ENCODE measurements around the gene CAPN15.
A peak's percentile ranks its signal among the peaks of the same experiment; 100 is the strongest.
"Not testable (repeated sequence)": the region's sequence is repeated elsewhere in the genome, so short reads cannot be mapped to it uniquely, and the experiment has no call there.

CAPN15 gene

DNA sequence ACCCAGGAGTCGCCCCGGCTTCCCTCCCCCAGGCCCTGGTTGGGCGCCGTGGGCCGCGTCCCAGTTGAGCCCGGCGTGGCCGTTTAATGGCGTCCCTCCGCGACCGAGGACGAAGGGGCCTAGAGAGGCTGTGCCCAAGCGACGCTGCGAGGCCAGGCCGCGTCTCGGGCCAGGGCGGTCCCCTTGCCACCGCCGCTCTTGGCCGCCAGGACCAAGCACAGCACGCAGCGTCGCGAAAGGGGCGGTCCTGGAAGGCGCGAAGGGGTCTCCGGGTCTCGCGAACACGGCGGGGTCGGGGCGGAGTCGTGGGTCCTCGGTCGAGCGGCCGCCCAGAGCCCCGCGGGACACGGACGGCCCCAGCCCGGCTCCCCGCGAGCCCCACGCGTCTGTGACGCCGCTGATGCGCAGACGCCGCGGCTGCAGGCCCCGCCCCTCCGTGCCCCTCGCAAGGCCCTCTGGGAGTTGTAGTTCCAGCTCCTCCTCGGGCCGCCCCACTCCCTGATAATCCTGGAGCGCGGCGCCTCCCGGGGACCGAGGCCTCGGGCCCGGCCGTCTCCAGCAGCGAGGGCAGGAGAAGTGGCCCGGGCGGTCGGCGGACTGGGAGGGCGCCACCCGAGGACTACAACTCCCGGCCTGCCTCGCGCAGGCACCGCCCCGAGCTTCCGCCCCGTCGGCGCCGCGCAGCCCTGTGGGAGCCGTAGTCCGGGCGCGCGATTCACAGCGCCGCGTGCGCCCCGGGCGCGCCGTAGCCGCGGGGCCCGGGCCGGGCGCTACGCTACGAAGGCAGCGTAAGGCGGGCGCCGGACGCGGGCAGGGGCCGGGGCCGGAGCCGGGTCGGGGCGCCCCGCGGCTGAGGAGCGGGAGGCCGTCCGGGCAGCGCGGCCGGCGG lies at the start of gene CAPN15:
Gene CAPN15 (plus strand): TSS at position 698 of the 889 bp plus-strand sequence. CDS start 19,127 bp downstream, outside the sequence.
- peak; percentile 86 for DNase-seq

DNA sequence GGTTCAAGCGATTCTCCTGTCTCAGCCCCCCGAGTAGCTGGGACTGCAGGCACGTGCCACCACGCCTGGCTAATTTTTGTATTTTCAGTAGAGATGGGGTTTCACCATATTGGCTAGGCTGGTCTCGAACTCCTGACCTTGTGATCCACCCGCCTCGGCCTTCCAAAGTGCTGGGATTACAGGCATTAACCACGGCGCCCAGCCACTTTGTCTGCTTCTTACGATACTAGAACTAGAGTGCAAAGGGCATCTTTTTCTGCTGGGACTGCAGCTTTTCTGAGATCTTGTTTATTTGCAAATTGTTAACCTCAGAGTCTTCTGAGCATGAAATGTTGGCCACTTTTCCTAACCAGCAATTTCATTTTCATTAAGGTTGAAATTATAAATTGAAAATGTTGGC lies 49.2 kb upstream of the CAPN15 start:
- DNase-seq, result not testable (repeated sequence)

- no peak for DNase-seq
Measured at GRCh38 chr16:482468-483185, 44.9 kb upstream of the CAPN15 start.

- no peak for DNase-seq
Measured at GRCh38 chr16:483341-484075, 44.0 kb upstream of the CAPN15 start.

GRCh38 chr16:489606-490005 lies 37.9 kb upstream of the CAPN15 start:
- no peak for DNase-seq

GRCh38 chr16:490768-491167 lies 36.7 kb upstream of the CAPN15 start:
- no peak for DNase-seq

GRCh38 chr16:491220-491919 lies 36.1 kb upstream of the CAPN15 start:
- DNase-seq, result no peak

GRCh38 chr16:492211-492875 lies 35.2 kb upstream of the CAPN15 start:
- DNase-seq, result no peak

DNA sequence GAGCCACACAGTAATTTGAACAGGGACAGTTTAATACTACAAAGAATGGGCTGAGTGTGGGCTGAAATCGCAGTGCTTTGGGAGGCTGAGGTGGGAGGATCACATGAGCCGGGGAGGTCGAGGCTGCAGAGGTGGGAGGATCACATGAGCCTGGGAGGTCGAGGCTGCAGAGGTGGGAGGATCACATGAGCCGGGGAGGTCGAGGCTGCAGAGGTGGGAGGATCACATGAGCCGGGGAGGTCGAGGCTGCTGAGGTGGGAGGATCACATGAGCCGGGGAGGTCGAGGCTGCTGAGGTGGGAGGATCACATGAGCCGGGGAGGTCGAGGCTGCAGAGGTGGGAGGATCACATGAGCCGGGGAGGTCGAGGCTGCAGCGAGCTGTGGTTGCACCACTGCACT lies 32.8 kb upstream of the CAPN15 start:
- DNase-seq, result not testable (repeated sequence)

- DNase-seq, result no peak
Measured at GRCh38 chr16:495127-495748, 32.3 kb upstream of the CAPN15 start.

GRCh38 chr16:496097-496886 lies 31.2 kb upstream of the CAPN15 start:
- DNase-seq, result no peak

GRCh38 chr16:497258-497657 lies 30.3 kb upstream of the CAPN15 start:
- no peak for DNase-seq

DNA sequence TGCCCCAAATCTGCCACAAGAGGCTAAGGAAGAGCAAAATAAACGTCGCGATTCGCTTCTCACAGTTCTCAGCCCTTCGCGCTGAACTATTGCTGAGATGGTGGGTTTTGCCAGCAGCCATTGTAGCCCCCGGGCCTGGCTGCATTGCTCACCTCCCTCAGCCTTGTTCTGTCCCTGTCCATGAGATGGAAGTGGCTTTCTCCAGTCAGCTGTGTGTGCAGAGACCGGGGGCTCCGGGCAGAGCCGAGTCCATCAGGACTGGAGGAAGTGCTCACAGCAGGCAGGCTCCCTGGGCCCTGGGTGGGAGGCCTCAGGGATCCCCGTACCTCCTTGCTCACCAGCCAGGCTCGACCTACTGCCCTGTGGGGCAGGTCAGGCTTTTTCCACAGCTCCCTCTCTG lies 27.6 kb upstream of the CAPN15 start:
- DNase-seq, result no peak

- no peak for DNase-seq
Measured at GRCh38 chr16:500709-501108, 26.8 kb upstream of the CAPN15 start.

GRCh38 chr16:502179-502943 lies 25.2 kb upstream of the CAPN15 start:
- DNase-seq, result no peak

- no peak for DNase-seq
Measured at GRCh38 chr16:503150-504071, 24.1 kb upstream of the CAPN15 start.

DNA sequence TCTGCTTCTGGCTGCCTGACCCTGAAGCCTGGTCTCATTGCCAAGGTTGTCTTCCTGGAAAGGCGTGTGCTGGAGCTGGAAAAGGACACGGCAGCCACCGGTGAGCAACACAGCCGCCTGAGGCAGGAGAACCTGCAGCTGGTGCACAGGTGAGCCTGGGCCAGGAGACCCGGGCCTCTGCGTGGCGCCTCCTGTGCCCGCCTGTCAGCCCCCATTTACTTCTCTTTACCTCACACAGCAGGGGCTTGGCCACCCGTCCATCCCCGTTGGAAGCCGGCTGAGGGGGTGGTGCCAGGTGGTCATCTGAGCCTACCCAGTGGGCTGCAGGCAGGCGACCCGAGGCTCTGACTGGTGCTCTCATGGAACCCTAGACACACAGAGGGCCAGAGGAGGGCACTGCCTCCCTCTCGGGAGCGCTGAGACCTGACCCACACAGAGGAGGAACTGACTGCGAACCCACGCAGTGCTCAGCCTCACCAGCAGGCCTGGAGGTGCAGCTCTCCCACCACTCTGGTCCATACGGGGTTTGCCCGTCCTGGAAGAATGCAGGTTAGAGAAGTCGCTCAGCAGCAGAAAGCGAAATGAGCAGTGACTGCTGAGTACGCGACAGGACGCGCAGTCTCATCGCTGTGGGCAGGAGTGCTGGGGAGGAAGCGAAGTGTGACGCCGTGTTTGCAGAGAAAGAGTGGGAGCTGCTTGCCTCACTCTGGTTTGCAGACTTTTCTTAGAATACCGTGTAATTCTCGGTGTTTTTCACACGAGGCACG lies 21.9 kb upstream of the CAPN15 start:
- DNase-seq, result no peak

DNA sequence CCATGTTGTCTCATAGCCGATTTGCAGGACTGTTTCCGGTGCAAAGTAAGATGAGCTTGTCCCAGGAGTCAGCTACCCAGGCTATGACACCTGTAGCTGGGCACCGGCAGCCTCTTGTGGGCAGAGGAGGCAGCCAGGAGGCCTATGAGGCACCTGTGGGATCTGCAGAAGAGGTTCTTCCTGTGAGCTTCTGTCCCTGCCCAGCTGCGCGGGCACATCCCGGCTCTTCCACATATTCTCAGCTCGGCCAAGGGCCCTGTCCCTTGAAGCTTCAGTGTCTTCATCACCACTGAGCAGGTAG lies 21.3 kb upstream of the CAPN15 start:
- DNase-seq, result no peak
